CD4-positive, alpha-beta T cell treated with Interleukin-21 for 1 hour (primary cell): ENCODE measurements around the gene LHX6.
A peak's percentile ranks its signal among the peaks of the same experiment; 100 is the strongest.

Experiments used
- DNase-seq: peaks from one replicate; pipeline ENCODE4 v3.0.0-alpha.2; 2020

The LHX6 gene

GRCh38 chr9:122188369-122188768 is 40.4 kb downstream of the LHX6 start:
- DNase-seq, result no peak

DNA sequence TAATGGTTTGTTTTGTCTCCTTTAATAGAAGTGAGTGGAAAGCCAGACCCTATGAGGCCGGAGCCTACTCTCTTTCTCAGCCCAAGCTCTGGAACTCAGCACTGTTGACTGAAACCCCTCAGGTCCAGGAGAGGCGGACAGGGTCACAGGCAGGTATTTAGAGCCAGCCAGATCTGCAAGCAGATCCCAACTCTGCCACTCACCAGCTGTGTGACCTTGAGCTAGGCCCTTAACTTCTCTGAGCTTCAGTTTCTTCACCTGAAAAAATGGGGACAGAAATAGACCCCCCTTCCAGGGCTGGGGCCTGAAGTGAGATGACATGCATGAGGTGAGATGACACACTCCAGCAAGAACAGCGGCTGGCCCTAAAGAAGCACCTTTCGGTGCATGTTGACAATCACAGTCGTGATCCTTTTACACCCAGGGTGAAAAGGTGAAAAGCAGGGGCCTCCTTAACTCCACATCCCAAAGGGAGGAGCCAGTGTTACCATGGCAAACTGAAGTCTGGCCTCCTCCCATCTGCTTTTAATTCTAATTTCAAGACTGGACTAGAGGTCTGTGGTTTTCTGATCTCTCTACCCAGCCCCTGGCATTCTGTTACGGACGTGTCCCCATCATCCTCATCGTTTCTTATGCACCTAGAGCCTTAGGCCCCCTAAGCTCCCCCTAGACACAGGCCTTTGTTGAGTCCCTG is 41.8 kb downstream of the LHX6 start:
- DNase-seq, result no peak

DNA sequence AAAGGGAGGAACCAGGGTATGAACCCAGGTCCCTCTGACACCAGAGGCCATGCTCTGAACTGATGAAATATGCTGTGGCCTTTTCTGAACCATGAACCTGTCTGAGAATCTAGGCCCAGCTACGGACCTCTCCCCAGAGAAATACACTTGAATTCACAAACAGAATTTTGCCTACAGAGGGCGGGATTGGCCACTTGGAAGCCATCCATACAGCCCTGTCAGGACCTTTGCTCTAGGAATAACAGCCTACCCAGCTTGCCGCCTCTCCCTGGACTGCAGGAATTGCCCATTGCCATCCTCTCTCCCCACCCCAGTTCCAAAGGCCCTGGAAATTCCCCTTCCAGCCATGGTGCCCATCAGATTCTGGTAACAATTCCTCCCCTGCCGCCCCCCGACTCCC is 42.5 kb downstream of the LHX6 start:
- no peak for DNase-seq

DNA sequence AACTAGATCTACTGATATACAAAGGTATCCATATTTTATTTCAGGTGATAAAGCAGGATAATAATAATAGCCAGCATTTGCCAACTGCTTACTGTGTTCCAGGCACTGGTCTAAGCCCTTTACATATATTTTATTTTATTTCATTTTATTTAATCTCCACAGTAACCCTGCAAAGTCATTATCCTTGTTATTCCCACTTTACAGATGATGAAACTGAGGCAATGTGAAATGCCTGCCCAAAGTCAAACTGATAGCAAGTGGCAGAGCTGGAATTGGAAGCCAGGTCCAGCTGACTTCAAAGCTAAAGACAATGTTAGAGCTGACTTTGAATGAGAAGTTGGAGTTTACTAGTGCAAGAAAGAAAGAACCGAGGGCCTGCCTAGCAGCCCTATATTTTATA is 44.2 kb downstream of the LHX6 start:
- DNase-seq, result no peak

- DNase-seq, result no peak
These were observed 45.3 kb downstream of the LHX6 start for GRCh38 chr9:122183501-122183900.

DNA sequence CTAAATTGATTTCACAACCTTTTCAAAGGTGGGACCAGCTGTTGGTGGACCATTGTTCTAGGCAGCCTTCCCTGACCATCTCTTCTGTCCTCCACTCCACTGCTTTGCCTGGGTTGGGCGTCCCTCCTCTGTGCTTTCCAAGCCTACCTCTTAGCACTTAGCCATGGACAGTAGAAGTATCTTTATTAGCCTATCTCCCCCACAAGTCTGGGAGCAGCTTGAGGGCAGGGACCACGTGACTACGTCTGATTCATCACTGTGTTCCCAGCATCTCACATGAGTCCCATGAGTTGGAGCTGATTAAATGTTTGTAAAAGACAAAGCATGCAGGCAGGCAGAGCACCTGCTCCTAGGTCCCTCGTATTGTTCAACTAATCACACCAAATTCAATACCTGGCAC is 48.1 kb downstream of the LHX6 start:
- DNase-seq, result no peak

GRCh38 chr9:122179690-122180074 is 49.1 kb downstream of the LHX6 start:
- DNase-seq, result no peak

DNA sequence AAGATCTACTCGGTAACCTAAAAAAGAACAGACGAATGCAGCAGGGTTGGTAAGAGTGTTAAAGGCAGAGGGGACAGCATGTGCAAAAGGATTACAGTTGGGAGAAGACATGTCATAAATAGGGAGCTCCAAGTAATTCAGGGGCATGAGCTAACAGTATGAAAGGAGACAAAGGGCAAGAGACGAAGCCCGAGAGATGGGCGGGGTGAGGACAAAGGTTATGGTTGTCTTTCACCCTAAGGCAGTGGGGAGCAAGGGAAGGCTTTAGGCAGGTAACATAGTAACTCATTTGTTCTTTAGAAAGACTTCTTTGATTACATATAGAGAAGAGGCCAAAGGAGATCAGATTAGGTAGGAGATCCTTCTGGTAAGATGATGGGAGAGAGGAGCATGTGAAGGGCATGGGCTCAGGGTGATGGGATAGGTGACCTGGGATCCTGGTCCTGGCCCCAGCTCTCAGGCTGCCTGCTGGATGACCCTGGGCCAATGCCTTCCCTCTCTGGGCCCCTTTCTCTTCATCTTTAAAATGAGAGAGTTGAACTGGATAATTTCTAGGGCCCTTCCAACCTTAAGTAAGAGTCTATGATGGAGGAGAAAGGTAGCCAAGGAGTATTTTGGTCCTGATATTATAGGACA is 49.6 kb downstream of the LHX6 start:
- no peak for DNase-seq

DNA sequence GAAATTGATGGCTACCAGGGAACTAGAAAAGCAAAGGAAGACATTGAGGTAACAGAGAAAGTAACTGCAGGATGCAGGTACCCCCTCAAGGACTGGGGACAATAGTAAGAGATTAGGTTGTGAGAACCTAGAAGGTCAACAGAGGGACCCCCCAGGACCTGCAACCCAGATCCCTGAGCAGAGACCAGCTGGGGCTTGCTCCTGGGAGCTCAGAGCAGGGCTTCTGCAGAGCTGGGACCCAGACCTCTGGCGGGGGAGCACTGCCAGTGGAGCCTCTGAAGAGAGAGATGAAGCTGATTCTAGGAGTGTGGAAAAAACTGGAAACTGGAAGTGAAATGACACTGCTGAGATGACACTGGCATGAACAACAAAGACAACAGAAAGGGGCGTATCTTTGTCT is 51.8 kb downstream of the LHX6 start:
- no peak for DNase-seq

GRCh38 chr9:122173670-122174069 is 55.1 kb downstream of the LHX6 start:
- DNase-seq, result no peak

- DNase-seq, result no peak
These were observed 56.6 kb downstream of the LHX6 start for GRCh38 chr9:122172131-122172530.

GRCh38 chr9:122168356-122168755 is 60.4 kb downstream of the LHX6 start:
- no peak for DNase-seq

GRCh38 chr9:122164286-122164685 is 64.5 kb downstream of the LHX6 start:
- DNase-seq, result no peak

- no peak for DNase-seq
These were observed 66.3 kb downstream of the LHX6 start for GRCh38 chr9:122162415-122162814.

GRCh38 chr9:122159925-122160246 is 68.9 kb downstream of the LHX6 start:
- DNase-seq, result no peak

- DNase-seq, result peak; percentile 96
These were observed 69.5 kb downstream of the LHX6 start, which contains the start of the genes MORN5 and NDUFA8 for GRCh38 chr9:122159026-122159924. TSS of gene MORN5 (plus strand) at chr9:122159908. CDS start at chr9:122159973, 65 bp downstream. TSS of gene NDUFA8 (minus strand) at chr9:122159779. CDS start at chr9:122159677, 102 bp downstream.

DNA sequence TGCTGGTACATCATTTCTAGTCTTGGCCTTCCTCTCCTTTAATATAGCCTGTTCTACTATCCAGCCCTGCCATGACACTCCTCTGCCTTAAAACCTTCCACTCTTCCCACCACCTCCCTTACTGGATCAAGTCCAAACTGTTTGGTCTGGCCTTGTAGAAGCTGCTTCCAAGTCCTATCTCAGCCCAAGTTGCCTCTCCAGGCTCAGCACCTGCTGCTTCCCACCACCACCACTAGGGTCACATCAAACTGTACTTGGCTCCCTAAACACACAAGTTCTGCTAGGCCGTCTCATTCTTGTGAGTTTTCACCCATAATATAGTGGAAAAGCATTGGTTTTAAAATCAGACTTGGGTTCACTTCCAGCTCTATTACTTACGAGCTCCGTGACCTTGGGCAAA is 70.6 kb downstream of the LHX6 start:
- peak; percentile 40 for DNase-seq

DNA sequence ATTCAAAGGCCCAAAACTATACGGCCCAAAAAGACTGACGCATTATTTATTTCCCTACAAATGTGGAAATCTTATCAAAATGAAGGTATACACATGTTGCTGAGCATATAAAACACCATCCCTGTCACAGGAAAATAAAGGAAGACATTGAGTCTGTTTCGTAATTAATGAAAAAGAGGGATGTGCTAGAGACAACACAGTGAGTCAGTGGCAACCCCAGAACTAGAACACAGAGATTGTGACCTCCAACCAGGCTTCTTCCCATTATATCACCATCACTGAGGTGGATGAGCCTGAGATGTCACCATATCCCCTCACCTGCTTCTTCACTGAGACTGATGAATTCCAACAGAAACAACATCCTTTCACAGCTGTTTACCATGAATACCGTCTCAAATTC is 73.0 kb downstream of the LHX6 start:
- DNase-seq, result no peak
